ENCODE results near the gene ANAPC2.

Gene ANAPC2

GRCh38 chr9:137173796-137174664 is 14.3 kb downstream of the ANAPC2 start:
- no peak for DNase-seq

DNA sequence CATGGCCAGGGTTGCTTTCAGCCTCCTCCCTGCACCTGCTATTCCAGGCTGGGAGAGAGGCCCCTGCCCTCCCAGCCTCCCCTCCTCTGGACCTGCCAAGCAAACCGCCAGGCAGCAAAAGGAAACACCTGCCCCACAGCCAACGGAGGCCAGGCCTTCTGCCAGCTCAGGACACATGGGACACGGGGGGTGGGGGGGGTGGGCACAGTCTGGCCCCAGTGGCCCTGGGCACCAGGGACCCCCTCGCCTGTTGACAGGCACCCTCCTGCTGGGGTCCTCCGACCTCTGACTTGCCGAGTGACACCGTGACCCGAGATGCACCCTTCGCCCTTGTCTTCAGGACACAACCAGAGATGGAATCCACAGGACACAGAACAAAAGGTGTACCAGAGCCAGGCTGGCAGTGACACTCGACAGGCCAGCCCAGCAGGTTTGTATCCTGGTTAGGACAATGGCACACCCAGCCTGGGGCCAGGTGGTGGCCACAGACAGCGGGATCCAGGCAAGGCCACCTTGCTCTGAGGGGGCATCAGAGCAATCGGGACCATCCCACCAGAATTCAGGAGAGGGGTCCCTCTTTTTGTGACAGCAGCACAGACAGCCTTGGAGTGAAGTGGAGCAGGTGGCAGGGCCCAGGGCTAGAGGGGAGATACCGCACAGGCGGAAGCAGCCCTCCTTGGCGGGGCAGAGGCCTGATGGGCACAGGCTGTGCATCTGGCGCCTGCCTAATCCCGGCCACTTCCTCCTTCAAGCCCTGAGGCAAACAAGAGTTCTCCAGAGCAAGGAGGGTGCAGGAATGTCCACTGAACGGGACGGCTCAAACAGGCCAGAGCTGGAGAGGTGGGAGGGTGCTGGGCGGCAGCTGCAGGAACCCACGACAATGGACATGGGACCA is 15.2 kb downstream of the ANAPC2 start:
- DNase-seq: no peak

- no peak for DNase-seq
Measured at GRCh38 chr9:137171149-137171900, 17.0 kb downstream of the ANAPC2 start.

- DNase-seq: no peak
Measured at GRCh38 chr9:137170486-137171148, 17.7 kb downstream of the ANAPC2 start.

DNA sequence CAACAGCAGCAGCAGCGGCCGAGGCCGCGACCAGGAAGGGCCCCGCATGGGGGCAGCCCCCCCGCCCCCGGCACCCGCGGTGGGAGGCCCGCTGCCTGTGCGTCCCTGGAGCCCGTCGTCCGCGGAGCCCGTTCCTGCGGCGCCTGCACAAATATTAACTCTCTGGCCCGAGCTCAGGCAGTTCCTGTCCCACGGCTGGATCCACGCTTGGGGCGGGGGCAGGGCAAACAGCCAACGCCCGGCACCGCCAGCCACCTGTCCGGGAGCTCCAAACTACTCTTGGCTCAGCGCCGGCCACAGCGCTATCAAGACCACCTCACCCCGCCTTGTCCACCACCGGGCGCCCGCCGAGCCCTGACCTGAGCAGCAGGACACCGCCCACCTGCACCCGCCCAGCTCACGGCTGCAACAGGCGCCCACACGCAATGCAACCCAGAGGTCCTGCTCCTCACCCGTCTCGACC is 18.4 kb downstream of the ANAPC2 start, which contains the start of gene LRRC26:
LRRC26 (minus strand) TSS at position 156 of the 463 bp plus-strand sequence; CDS start at position 48, 108 bp downstream.
- DNase-seq: no peak

DNA sequence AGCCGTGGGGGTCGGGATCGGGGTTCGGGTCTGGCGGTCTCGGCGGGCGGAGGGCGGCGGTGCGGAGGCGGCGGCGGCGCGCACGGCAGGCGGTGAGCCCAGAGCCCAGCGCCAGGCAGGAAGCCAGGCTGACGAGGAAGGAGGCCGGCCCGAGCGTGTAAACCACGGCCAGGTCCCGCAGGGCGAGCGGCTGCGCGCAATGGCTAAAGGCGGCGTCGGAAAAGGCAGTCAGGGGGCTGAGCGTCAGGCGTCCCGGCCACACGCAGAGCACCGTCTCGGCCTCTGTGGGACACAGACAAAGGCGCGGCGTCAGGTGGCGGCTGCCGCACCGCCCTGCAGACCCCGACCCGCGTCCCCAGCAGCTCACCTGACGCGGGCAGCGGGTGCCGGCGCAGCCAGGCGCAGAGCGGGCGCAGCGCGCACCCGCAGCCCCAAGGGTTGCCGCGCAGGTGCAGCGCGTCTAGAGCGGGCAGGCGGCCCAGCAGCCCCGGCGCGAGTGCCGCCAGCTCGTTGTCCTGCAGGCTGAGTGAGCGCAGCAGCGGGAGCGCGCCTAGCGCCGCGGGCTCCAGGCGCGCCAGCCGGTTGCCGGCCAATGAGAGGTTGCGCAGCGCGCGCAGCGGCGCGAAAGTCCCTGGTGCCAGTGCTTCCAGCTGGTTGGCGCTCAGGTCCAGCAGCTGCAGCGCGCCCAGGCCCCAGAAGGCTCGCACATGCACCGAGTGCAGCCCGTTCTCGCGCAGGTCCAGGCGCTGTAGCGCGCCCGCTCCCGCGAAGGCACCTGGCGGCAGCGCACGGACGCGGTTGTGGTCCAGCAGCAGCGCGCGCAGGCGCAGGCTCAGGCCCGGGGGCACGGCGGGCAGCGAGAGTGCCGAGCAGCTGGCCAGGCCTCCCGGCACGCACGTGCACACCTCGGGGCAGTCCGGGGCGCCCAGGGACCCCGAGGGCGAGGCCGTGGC is 19.2 kb downstream of the ANAPC2 start:
- peak; percentile 17 for DNase-seq

DNA sequence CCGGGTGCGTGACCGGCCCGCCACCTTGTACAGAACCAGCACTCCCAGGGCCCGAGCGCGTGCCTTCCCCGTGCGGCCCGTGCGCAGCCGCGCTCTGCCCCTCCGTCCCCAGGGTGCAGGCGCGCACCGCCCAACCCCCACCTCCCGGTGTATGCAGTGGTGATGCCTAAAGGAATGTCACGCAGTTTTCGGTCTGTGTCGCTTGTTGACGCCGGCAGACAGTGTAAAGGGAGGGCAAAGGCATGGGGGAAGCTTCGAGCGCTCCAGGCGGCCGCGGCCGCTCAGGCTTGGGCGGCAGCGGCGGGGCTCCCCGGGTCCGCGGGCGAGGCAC is 19.8 kb downstream of the ANAPC2 start:
- DNase-seq: no peak

DNA sequence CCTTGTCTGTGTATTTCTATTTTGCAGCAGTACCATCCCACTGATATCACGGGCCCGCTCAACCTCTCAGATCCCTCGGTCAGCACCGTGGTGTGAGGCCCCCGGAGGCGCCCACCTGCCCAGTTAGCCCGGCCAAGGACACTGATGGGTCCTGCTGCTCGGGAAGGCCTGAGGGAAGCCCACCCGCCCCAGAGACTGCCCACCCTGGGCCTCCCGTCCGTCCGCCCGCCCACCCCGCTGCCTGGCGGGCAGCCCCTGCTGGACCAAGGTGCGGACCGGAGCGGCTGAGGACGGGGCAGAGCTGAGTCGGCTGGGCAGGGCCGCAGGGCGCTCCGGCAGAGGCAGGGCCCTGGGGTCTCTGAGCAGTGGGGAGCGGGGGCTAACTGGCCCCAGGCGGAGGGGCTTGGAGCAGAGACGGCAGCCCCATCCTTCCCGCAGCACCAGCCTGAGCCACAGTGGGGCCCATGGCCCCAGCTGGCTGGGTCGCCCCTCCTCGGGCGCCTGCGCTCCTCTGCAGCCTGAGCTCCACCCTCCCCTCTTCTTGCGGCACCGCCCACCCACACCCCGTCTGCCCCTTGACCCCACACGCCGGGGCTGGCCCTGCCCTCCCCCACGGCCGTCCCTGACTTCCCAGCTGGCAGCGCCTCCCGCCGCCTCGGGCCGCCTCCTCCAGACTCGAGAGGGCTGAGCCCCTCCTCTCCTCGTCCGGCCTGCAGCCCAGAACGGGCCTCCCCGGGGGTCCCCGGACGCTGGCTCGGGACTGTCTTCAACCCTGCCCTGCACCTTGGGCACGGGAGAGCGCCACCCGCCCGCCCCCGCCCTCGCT is 20.4 kb downstream of the ANAPC2 start:
- no peak for DNase-seq

- no peak for DNase-seq
Measured at GRCh38 chr9:137167277-137167746, 21.0 kb downstream of the ANAPC2 start.

DNA sequence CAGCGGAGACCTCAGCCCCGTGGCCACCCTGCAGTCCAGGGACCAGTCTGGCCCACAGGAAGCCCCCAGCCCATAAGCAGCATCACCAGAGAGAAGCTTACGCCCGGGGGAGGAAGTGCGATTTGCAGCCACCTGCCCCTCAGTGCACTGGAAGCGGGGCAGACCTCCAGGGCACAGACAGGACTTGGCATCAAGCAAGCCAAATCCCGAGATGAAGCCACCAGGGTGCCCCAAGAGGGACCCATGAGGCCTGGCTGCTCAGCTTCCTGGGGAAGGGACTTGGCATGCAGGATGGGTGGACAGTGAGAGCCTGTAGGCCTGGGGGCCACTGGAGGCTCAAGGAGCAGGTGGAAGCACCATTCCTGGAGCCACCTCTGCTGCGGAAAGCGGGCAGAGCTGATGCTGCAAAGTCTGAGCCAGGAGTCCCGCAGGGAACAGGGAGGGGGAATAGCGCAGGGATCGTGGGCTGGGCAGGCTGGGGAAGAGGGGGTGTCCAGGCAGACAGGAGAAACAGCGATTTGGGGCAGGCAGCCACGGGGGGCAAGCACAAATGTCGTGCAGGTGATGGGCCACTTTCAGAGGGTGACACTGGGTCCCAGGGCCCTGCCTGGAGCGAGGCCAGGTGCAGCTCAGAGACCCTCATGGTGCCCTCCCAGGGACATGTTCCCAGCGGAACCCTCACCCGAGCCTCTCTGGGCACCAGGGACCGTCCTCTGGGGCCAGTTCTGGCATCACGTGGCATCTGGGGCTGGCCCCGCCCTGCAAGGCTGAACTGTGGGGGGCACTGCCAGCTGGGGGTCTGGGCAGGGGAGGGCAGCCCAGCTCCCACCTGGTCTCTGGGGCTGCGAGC is 21.8 kb downstream of the ANAPC2 start:
- no peak for DNase-seq

GRCh38 chr9:137165250-137165836 is 23.0 kb downstream of the ANAPC2 start:
- no peak for DNase-seq

DNA sequence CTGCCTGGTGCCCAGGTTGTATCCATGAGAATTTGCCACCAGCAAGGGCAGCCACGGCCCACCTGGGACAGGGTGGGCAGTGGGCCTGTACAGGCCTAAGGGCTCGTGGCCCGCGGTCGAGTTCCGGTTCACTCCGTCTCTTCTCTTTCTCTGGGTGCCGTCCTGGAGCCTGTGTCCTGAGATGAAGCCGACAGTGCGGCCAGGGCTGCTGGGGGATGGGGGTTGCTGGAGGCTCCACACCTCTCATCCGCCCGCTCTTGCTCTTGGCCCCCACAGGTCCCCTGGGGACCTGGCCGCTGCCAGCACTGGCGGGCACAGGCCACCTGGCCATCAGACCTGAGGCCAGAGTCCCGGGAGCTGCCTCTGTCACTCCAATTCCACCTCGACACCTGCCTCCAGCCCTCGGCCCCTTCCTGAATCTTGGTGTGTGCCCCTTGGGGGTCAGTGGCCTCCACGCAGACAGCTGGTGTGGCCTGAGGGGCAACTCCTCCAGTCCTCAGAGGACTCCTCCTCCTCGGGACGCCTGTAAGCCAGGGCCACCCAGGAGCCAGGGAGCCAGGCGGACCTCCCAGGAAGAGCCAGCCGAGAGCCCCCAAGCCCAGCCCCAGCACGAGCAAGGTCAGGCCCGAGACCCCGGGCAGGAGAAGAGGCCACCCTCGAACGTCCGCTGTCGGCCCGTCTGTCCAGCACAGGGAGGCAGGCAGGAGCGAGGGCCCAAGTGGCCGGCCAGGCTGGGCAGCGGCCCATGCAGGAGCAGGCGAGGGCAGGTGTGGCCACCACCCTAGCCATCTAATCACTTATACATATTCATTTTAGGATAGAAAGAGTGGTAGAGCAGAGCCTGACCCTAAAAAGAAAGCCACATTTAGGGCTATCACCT is 23.8 kb downstream of the ANAPC2 start:
- no peak for DNase-seq

- no peak for DNase-seq
Measured at GRCh38 chr9:137163805-137164204, 24.6 kb downstream of the ANAPC2 start.

- DNase-seq: no peak
Measured at GRCh38 chr9:137163365-137163715, 25.0 kb downstream of the ANAPC2 start.

DNA sequence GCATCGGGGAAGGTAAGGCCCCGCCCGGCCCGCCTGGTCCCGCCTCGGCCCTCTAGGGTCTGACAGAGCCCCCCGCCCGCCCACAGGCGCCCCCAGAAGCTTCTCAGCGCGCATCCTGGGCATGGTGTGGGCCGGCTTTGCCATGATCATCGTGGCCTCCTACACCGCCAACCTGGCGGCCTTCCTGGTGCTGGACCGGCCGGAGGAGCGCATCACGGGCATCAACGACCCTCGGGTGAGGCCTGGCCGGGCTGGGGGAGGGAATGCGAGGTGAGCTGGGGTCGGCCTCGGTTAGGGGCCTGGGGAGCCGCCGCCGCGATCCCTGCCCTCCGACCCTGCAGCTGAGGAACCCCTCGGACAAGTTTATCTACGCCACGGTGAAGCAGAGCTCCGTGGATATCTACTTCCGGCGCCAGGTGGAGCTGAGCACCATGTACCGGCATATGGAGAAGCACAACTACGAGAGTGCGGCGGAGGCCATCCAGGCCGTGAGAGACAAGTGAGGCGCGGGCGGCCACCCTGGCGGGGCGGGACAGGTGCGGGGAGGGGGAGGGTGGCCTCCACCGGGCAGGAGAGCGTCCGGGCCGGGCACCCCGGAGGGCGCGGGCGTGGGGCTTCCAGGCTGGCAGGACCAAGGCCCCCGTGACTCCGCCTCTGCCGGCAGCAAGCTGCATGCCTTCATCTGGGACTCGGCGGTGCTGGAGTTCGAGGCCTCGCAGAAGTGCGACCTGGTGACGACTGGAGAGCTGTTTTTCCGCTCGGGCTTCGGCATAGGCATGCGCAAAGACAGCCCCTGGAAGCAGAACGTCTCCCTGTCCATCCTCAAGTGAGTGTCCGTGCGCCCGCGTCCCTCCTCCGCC is 25.6 kb downstream of the ANAPC2 start:
- DNase-seq: no peak

- no peak for DNase-seq
Measured at GRCh38 chr9:137161558-137162486, 26.5 kb downstream of the ANAPC2 start.

All from fibroblast of skin of right biceps (primary cell).